PC-9 (cell line): ENCODE measurements around the gene SLC7A14. TPM values are rescaled to one million over a fixed set of nuclear protein-coding genes. Genes with fewer than 3 reads are reported as not detected.

Experiments used
- BruUV-seq: library from RNA; stranded (reverse); fragments of 400-500 nt; replicated peaks from 2 replicates; lab custom pipeline; 2021; lab: Mats Ljungman, UMichigan
- CTCF ChIA-PET: fragments of 300-600 bp; sonication (Branson Sonifier 250); formaldehyde crosslinking; loops from one replicate; lab custom pipeline; 2022; ENCODE audit warnings: antibody characterized with exemption; lab: Charles Lee
- POLR2A ChIA-PET: fragments of 300-600 bp; sonication (Branson Sonifier 250); formaldehyde crosslinking; loops from one replicate; lab custom pipeline; 2022; ENCODE audit warnings: antibody characterized with exemption; ENCODE audit not compliant: unreplicated experiment; lab: Charles Lee
- DNase-seq, 2 experiments: peaks; one replicate each; pipeline versions ENCODE4 v3.0.0 to v3.0.0-alpha.2; 2015 to 2022; ENCODE audit warnings: mixed read lengths in 1 of 2
- H2AFZ ChIP-seq: fragments of 200-600 bp; sonication (generic); 2 replicates; pipeline ENCODE4 v1.8.1; 2017; ENCODE audit warnings: antibody characterized with exemption
- H3F3A ChIP-seq: fragments of 200-600 bp; sonication (generic); 2 replicates; pipeline ENCODE4 v1.8.1; 2017; ENCODE audit warnings: antibody characterized with exemption, mild to moderate bottlenecking, low read depth; ENCODE audit not compliant: insufficient read depth
- H3K27ac ChIP-seq: fragments of 200-600 bp; sonication (generic); 2 replicates; pipeline ENCODE4 v1.6.1; 2016; ENCODE audit warnings: mixed run types
- H3K27me3 ChIP-seq: fragments of 200-600 bp; sonication (generic); 2 replicates; pipeline ENCODE4 v1.6.1; 2016; ENCODE audit warnings: low read depth, mixed run types; ENCODE audit not compliant: insufficient read depth
- H3K36me3 ChIP-seq: fragments of 200-600 bp; sonication (generic); 2 replicates; pipeline ENCODE4 v1.6.1; 2016; ENCODE audit warnings: low read depth, mixed run types
- H3K4me1 ChIP-seq: fragments of 200-600 bp; sonication (generic); replicated peaks from 2 replicates; pipeline ENCODE4 v1.6.1; 2016; ENCODE audit warnings: mixed run types; ENCODE audit not compliant: insufficient read depth
- H3K4me2 ChIP-seq: fragments of 200-600 bp; sonication (generic); 2 replicates; pipeline ENCODE4 v1.6.1; 2017; ENCODE audit warnings: mixed run types
- H3K4me3 ChIP-seq: fragments of 200-600 bp; sonication (generic); 2 replicates; pipeline ENCODE4 v1.6.1; 2016; ENCODE audit warnings: mixed run types
- H3K79me2 ChIP-seq: fragments of 200-600 bp; sonication (generic); 2 replicates; pipeline ENCODE4 v1.6.1; 2017; ENCODE audit warnings: low read depth, mixed run types
- H3K9me2 ChIP-seq: fragments of 200-600 bp; sonication (generic); 2 replicates; pipeline ENCODE4 v1.8.1; 2017; ENCODE audit warnings: mild to moderate bottlenecking; ENCODE audit not compliant: insufficient read depth
- H3K9me3 ChIP-seq: fragments of 200-600 bp; sonication (generic); 2 replicates; pipeline ENCODE4 v1.8.1; 2016; ENCODE audit warnings: low read depth; ENCODE audit not compliant: insufficient read depth
- H4K20me1 ChIP-seq: fragments of 200-600 bp; sonication (generic); 2 replicates; pipeline ENCODE4 v1.8.1; 2017; ENCODE audit not compliant: insufficient read depth
- EZH2 ChIP-seq: fragments of 200-600 bp; sonication (generic); IDR thresholded peaks from 2 replicates; pipeline ENCODE4 v1.8.0; 2017; ENCODE audit warnings: antibody characterized with exemption, low read depth
- intact Hi-C: fragments of 100-400 bp; cut with micrococcal nuclease; formaldehyde crosslinking; loops from one replicate; pipeline ENCODE4 v1.10.0; 2022; ENCODE audit not compliant: unreplicated experiment
- total RNA-seq: library from RNA; stranded (reverse); gene quantifications from 2 replicates; pipeline ENCODE4 v1.2.3, GENCODE V29; 2021
- TF ChIP-seq, protein P1 (sequence below): fragments of 200-600 bp; sonication (generic); conservative IDR thresholded peaks from 2 replicates; pipeline ENCODE4 v1.6.1; 2017; ENCODE audit warnings: mixed run types, antibody characterized with exemption, mild to moderate bottlenecking, moderate library complexity

SLC7A14 gene
- total RNA-seq, 1 experiment from 2014 or later: not detected

DNA sequence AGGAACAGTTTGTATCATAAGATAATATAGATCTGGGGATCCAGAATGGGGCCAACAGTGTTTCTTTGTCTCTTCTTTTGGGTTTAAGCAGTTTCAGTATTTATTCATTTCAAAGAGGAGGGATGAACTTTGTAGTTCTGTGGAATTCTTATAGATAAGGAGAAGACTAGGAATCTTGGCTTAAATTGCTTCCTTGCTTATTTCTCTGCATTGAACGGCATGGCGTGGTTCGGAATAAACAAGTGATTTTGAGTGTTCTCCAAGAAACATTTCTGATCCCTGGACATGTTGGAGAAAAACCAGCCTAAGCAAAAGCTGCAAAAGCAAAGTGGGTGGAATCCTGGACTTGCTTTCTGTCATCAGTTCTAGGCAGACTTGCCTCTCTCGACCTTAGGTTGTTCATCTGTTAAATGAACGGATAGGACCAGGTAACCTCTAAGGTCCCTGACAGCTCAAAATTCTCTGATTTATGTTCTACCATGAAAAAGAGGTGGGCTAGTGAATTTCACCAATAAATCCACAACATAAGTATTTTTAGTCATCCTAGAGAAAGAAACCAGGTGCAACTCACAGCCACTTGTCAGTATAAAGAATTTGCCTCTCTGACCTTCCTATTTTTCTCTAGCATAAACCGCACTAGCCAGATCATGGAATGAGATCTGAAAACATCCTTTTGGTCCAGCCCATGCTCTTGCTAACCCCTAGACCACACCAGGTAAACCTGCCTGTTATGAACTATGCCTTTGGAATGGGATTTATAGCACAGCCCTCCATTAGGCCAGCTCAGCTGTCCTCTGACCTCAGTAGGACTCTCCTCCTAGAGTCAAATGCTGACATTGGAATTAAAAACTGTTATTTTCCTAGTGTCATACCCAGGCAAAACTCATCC, 88.4 kb downstream of the SLC7A14 start:
- Histone ChIP-seq H3K9me3 (no peaks in the 10 kb centered on the region), H3F3A (no peaks in the 10 kb centered on the region), H3K9me2 (no peaks in the 10 kb centered on the region), H3K36me3 (no peaks in the 10 kb centered on the region; the same call in 1 of the 2 replicates), H3K4me2 (no peak overlapping the region), H3K4me1 (peaks cover 3% of the 10 kb centered on the region), H3K27me3 (no peaks in the 10 kb centered on the region), H3K79me2 (no peaks in the 10 kb centered on the region), H4K20me1 (no peaks in the 10 kb centered on the region), H3K4me3 (no peak overlapping the region), H2AFZ (no peak overlapping the region), H3K27ac (no peak overlapping the region)
- BruUV-seq: no TSS peak
- CTCF ChIA-PET: interaction anchor here (0.6 kb wide), 1 partner anchor 313 kb away, joined by 5 read pairs; no protein-coding TSS in a partner anchor
- intact Hi-C loops: no loop called here
- TF ChIP-seq, protein P1, sequence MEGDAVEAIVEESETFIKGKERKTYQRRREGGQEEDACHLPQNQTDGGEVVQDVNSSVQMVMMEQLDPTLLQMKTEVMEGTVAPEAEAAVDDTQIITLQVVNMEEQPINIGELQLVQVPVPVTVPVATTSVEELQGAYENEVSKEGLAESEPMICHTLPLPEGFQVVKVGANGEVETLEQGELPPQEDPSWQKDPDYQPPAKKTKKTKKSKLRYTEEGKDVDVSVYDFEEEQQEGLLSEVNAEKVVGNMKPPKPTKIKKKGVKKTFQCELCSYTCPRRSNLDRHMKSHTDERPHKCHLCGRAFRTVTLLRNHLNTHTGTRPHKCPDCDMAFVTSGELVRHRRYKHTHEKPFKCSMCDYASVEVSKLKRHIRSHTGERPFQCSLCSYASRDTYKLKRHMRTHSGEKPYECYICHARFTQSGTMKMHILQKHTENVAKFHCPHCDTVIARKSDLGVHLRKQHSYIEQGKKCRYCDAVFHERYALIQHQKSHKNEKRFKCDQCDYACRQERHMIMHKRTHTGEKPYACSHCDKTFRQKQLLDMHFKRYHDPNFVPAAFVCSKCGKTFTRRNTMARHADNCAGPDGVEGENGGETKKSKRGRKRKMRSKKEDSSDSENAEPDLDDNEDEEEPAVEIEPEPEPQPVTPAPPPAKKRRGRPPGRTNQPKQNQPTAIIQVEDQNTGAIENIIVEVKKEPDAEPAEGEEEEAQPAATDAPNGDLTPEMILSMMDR: no peak
- TF ChIP-seq EZH2: no peak
- POLR2A ChIA-PET: no interaction called here
- no peak for DNase-seq

- H3K27me3 ChIP-seq: no peaks in the 10 kb centered on the region
- no peak for DNase-seq
- BruUV-seq: no TSS peak
- TF ChIP-seq, protein P1: no peak
- no peak for TF ChIP-seq EZH2
- no peaks in the 10 kb centered on the region for H3K9me2 ChIP-seq
- no peak overlapping the region for H3K27ac ChIP-seq
- H3K4me3 ChIP-seq: no peak overlapping the region
- H3K36me3 ChIP-seq: no peaks in the 10 kb centered on the region; the same call in 1 of the 2 replicates
- no peak overlapping the region for H3K4me2 ChIP-seq
- intact Hi-C loops: no loop called here
- no peaks in the 10 kb centered on the region for H3K9me3 ChIP-seq
- CTCF ChIA-PET: no interaction called here
- POLR2A ChIA-PET: no interaction called here
- H3F3A ChIP-seq: no peaks in the 10 kb centered on the region
- no peaks in the 10 kb centered on the region for H4K20me1 ChIP-seq
- H2AFZ ChIP-seq: no peak overlapping the region
- H3K4me1 ChIP-seq: no peaks in the 10 kb centered on the region
- no peaks in the 10 kb centered on the region for H3K79me2 ChIP-seq
Measured at GRCh38 chr3:170496868-170497140, 89.1 kb downstream of the SLC7A14 start.

GRCh38 chr3:170496026-170496867, 89.6 kb downstream of the SLC7A14 start:
- DNase-seq: no peak
- ChIA-PET CTCF (no interaction called here), POLR2A (no interaction called here)
- H3K9me2 ChIP-seq: no peaks in the 10 kb centered on the region
- no peak overlapping the region for H3K27ac ChIP-seq
- no peak for TF ChIP-seq EZH2
- TF ChIP-seq, protein P1: no peak
- H3K27me3 ChIP-seq: no peaks in the 10 kb centered on the region
- no peaks in the 10 kb centered on the region for H3K4me1 ChIP-seq
- intact Hi-C loops: no loop called here
- no peaks in the 10 kb centered on the region; the same call in 1 of the 2 replicates for H3K36me3 ChIP-seq
- no peak overlapping the region for H3K4me2 ChIP-seq
- no peak overlapping the region for H3K4me3 ChIP-seq
- no peaks in the 10 kb centered on the region for H3F3A ChIP-seq
- H2AFZ ChIP-seq: no peak overlapping the region
- no peaks in the 10 kb centered on the region for H3K79me2 ChIP-seq
- BruUV-seq: no TSS peak
- no peaks in the 10 kb centered on the region for H4K20me1 ChIP-seq
- no peaks in the 10 kb centered on the region for H3K9me3 ChIP-seq
